NCI-H2107 (cell line): ENCODE measurements around the gene APOL1.
A peak's percentile ranks its signal among the peaks of the same experiment; 100 is the strongest.
"Not testable (repeated sequence)": the region's sequence is repeated elsewhere in the genome, so short reads cannot be mapped to it uniquely, and the experiment has no call there.

Source experiments
- DNase-seq: peaks from one replicate; lab custom pipeline; 2025; lab: John Stamatoyannopoulos, UW

APOL1 gene

DNA sequence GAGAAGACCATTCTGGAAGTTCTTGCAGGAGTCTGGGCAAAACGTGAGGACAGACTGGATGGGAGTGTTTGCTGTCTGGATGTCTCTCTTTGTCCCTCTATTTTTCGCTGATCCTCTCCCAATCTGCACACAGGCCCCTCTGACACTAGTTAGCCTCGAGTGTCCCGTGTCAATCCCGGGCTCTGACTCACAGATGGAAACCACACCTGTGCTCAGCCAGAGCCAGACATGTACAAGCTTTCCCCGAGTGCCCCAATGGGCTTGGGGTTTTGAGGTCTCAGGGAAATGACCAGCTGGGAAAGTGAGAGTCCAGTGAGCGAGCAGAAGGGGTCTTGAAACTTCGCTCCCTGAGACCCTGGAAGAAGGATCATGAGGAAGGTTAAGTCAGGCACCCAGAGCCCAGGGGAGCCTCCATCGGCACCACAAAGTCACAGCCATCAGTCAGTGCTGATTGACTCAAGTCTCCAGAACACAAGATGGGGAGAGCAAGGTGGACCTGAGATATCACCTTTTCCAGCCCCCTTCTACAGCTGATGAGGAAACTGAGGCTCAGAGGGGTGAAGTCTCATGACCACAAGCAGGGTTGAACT, 27.5 kb upstream of the APOL1 start:
- no peak for DNase-seq

GRCh38 chr22:36226189-36226588, 26.7 kb upstream of the APOL1 start:
- DNase-seq, result no peak

DNA sequence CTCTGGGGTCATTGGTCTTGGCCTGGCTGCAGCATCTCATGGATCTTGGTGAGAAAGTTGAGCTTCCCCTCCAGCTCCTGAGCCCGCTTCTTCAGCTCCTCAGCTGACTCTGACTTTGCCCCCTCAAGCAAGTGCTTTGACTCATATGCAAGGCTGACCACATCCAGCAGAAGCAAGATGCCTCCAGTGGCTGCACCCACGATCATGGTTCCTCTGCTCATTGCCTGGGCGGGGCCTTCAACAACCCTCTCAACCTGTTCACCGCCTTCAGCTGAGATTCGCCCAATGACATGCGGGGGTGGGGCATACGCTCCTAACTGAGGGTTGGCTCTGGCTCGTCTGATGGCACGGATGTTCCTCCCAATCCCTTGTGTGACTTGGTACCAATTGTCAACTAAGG, 25.5 kb upstream of the APOL1 start:
- no peak for DNase-seq

- no peak for DNase-seq
These were observed 25.1 kb upstream of the APOL1 start for GRCh38 chr22:36227806-36228205.

- DNase-seq, result not testable (repeated sequence)
These were observed 24.6 kb upstream of the APOL1 start for GRCh38 chr22:36228369-36228768.

GRCh38 chr22:36228944-36229343, 24.0 kb upstream of the APOL1 start:
- no peak for DNase-seq

GRCh38 chr22:36229649-36230048, 23.3 kb upstream of the APOL1 start:
- DNase-seq, result not testable (repeated sequence)

DNA sequence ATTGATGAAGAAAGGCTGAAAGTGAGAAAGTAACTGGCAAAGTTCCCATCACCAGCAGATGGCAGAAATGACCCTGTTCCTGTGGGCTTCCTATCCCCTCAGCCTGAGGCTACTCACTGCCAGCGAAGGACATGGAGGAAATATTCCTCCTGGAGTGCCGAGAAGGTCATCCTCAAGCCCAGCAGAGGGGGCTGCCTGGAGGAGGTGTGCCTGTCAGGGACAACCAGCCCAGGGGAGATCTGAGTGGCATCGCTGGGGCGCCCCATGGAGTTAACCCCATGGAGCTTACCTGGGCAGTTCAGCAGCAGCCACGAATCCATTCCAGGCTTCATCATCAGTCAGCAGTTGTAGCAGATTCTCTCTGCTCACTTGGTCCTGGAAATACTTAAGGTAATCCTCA, 21.9 kb upstream of the APOL1 start:
- not testable (repeated sequence) for DNase-seq

DNA sequence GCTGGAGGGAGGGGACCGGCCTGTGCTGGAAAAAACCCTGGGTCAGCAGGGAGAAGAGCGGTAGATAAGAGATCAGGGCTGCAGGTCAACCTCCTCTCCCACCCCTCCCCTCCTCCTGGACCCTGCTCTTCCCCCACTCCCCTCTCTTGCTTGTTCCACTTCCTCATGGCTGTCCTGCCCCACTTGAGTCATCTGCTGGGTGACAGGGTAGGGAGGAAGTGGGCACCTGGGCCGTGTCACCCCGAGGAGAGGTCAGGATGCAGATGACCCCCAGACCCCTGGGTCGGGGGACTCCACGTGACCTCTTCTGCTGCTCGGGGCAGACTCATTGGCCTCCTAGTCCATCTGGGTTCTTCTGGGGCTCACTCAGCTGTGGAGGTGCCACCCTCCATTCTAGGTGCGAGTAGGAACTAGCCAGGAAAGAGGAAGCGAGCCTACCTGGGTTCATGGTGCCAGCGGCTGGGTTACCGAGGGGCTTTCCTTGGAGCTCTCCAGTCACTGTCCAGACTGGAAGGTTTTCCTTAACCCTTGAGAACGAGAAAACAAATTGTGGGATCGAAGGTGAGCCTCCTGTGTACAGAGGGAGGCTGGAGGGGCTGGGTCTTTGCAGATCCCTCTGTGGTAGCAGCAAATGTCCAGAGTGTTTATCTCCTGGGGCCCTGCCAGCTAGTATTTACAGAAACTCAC, 20.1 kb upstream of the APOL1 start:
- DNase-seq, result no peak

DNA sequence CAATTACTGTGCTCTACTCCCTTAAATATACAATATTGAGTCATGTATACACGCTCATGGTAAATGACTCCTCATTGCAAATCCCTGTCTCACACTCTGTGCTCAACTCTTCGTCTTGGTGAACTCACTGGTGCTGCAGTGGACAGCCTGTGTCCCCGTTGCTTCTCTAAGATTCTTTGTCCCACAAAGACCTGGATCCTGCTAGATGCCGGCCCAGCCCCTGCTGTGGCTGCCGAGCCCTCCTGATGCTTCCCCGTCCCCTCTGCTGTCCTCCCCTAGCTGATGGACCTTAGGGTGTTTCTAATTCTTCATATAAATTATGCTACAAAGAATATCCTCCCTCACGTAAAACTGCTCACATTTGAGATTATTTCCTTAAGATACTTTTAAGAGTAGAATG, 19.1 kb upstream of the APOL1 start:
- no peak for DNase-seq

DNA sequence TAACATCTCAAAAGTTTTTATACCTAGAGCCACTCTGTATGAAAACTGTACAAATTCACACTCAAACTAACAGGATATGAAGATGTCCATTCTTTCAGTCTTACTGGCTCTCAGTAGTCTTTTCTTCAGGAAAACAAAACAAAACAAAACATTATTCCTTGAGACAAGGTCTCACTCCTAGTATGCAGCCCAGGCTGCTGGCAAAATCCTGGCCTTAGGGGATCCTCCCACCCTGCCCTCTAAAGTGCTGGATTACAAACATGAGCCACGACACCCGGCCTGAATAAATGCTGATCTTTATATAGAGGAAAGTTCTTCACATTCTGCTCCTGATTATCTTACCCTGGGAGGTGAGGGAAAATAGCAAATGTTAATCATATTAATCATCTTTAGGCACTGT, 18.7 kb upstream of the APOL1 start:
- no peak for DNase-seq

DNA sequence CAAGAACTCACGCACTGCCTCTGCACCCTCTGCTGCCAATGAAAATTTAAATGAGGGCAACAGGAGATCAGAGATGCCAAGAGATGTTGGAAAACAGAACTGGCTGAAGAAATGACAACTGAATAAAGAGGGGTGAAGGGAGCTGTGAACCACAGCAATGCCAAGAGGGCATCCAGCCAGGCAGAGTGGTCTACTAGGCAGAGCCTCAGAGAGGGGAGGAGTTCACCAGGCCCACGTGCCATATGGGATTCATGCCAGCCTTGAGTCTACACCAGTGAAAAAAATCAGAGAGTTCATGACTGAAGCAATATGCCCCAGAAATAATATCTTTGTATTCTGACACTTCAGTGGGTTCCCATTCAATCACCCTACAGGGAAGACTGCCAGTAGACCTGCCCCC, 18.0 kb upstream of the APOL1 start:
- no peak for DNase-seq

DNA sequence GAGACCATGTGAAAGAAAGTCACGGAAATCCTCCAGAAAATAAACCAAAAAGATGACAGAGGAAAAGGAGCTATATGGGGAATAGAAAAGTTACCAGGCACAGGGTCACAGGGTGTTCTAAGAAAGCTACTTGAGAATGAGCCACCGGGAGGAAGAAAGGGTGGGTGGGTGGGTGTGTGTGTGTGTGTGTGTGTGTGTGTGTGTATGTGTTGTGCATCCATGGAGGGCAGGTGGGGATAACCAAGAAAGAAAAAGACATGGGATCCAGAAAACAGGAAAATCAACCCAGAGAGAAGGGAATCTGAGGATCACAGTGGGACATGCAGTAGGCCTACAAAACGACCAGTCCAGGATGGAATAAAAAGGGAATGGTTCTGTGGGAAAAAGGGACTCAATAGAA, 17.3 kb upstream of the APOL1 start:
- no peak for DNase-seq

- no peak for DNase-seq
These were observed 16.3 kb upstream of the APOL1 start for GRCh38 chr22:36236388-36237319.

GRCh38 chr22:36237462-36238372, 15.2 kb upstream of the APOL1 start:
- DNase-seq, result no peak

- DNase-seq, result no peak
These were observed 14.4 kb upstream of the APOL1 start for GRCh38 chr22:36238373-36239149.

GRCh38 chr22:36239150-36239400, 13.9 kb upstream of the APOL1 start:
- DNase-seq, result no peak

DNA sequence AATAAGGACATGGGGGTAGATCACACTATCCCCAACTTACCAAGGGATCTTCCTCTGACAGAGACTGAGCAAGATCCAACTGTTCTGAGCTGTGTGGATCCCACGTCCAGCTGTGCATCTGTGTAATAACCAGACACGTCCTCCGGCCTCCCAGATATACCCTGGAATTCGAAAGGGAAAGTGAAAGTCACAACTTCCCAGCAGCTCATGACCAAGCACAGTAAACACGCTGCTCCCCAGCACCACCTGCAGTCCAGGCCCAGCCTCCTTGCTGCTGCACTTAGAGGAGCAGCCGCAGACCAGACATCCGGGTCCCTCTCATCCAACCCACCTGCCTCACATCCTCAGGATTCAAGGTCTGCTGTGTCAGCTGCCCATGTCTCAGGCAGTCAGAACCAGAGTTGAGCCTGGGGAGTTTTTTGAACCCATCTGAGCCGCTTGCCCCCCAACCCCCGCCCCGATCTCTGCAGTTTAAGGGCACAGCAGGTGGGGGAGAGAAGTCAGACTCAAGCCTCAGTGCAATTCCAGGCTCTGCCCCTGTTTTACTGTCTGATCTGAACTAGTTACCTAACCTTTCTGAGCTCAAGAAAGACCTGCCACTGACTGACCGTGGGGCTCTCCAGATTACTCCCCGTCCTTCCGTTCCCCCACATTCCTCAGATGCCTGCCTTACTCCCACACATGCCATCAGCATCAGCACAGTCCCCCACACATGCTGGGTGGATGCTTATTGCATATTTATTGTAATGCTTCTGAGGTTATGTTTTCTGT, 13.3 kb upstream of the APOL1 start, which contains the start of gene APOL2:
Gene APOL2, minus strand, starts transcription at position 127 of the 771 bp plus-strand sequence. CDS start 6,365 bp downstream, outside the sequence.
- DNase-seq, result peak; percentile 66

DNA sequence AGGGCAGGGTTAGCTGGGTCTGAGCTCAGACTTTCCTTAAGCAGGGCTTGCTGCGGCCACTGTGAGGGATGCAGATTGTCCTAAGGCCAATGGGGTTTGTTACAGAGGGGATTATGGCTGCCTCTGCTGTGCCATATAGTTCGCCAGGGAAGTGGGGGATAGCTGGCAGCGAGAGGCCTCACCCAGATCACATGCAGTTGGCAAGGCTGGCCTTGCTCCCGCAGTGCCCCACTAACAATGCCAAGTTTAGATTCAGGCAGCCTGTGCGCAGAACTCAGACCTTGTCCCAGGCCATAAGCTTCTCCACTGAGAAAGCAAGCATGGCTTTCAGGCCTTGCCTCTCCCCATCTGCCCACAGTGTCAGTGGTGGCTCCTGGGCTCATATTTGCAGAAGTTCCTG, 8.9 kb upstream of the APOL1 start:
- DNase-seq, result no peak
